Measurements from ENCODE around the gene ORMDL2.
"Not testable (repeated sequence)": the region's sequence is repeated elsewhere in the genome, so short reads cannot be mapped to it uniquely, and the experiment has no call there.

ORMDL2 gene

GRCh38 chr12:55852740-55853139, 34.9 kb downstream of the ORMDL2 start:
- DNase-seq (ENCODE audit: low read depth in 3 of 3) = no peak

GRCh38 chr12:55861396-55861795, 43.6 kb downstream of the ORMDL2 start:
- DNase-seq (ENCODE audit: low read depth in 3 of 3) = no peak

GRCh38 chr12:55861871-55862270, 44.0 kb downstream of the ORMDL2 start:
- no peak for DNase-seq (ENCODE audit: low read depth in 3 of 3)

GRCh38 chr12:55862286-55862685, 44.4 kb downstream of the ORMDL2 start:
- no peak for DNase-seq (ENCODE audit: low read depth in 3 of 3)

GRCh38 chr12:55862931-55863330, 45.1 kb downstream of the ORMDL2 start:
- not testable (repeated sequence) for DNase-seq (ENCODE audit: low read depth in 3 of 3)

GRCh38 chr12:55865327-55865726, 47.5 kb downstream of the ORMDL2 start:
- no peak for DNase-seq (ENCODE audit: low read depth in 3 of 3)

GRCh38 chr12:55866454-55867004, 48.7 kb downstream of the ORMDL2 start:
- DNase-seq (ENCODE audit: low read depth in 3 of 3) = not testable (repeated sequence)
